GM12872 (cell line): ENCODE data around the gene PPP1R1C.

ENCODE experiments used
- TF ChIP-seq, protein P1 (sequence below): IDR thresholded peaks from 3 replicates; pipeline ENCODE4 v1.5.1; 2011; ENCODE audit warnings: low read depth, mild to moderate bottlenecking, low read length, moderate library complexity; ENCODE audit not compliant: insufficient read depth

Gene PPP1R1C

DNA sequence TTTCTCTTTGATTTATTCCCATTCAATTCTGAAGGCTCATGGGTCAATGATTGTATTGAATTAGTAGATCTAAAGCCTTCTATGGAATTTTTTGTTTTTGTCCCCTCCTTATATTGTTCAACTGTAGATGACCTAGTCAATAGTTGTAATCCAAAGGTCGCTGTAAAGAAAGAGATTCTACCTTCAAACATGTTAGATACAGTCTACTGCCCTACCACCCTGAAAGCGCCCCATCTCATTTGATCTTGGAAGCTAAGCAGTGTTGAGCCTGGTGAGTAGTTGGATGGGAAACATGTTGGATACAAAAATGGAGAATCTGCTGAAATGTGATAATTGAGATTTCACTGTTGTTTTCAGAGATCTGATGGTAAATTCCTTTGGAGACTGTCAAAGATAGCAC lies 63.0 kb downstream of the PPP1R1C start:
- TF ChIP-seq, protein P1, sequence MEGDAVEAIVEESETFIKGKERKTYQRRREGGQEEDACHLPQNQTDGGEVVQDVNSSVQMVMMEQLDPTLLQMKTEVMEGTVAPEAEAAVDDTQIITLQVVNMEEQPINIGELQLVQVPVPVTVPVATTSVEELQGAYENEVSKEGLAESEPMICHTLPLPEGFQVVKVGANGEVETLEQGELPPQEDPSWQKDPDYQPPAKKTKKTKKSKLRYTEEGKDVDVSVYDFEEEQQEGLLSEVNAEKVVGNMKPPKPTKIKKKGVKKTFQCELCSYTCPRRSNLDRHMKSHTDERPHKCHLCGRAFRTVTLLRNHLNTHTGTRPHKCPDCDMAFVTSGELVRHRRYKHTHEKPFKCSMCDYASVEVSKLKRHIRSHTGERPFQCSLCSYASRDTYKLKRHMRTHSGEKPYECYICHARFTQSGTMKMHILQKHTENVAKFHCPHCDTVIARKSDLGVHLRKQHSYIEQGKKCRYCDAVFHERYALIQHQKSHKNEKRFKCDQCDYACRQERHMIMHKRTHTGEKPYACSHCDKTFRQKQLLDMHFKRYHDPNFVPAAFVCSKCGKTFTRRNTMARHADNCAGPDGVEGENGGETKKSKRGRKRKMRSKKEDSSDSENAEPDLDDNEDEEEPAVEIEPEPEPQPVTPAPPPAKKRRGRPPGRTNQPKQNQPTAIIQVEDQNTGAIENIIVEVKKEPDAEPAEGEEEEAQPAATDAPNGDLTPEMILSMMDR, result no peak

DNA sequence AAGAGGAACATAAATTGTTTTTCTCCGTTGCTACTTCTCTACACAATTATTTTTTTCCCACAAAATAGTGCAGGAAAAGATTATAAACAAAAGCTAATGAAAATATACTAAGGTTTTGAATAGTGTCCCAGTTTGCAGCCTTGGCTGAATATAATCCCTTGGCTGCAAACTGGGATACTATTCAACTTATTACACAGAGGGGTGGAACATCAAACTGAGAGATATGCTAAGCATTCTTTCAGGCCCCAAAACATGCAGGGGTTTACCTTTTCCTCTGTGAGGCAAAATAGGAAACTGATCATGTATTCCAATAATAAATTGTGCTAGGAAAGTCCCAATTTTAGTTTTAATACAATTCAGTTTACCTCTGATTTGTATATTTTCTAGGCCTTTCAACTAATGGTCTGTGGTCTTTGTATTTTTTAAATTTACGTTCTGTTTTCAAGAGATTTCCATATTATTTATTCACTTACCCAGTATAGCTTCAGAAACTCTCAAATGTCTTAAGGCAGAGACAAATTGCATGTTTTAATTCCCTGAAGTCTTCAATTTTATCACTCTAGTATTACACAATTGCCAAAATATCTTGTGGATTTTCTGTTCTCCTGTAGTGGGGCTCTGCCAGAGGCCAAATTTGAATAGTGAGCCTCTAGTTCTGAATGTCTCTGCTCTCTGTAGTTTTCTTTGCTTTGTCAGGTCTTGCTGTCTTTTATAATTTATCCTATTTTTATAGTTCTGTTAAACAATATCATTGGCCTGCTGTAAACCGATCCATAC lies 63.9 kb downstream of the PPP1R1C start:
- TF ChIP-seq, protein P1, result no peak

DNA sequence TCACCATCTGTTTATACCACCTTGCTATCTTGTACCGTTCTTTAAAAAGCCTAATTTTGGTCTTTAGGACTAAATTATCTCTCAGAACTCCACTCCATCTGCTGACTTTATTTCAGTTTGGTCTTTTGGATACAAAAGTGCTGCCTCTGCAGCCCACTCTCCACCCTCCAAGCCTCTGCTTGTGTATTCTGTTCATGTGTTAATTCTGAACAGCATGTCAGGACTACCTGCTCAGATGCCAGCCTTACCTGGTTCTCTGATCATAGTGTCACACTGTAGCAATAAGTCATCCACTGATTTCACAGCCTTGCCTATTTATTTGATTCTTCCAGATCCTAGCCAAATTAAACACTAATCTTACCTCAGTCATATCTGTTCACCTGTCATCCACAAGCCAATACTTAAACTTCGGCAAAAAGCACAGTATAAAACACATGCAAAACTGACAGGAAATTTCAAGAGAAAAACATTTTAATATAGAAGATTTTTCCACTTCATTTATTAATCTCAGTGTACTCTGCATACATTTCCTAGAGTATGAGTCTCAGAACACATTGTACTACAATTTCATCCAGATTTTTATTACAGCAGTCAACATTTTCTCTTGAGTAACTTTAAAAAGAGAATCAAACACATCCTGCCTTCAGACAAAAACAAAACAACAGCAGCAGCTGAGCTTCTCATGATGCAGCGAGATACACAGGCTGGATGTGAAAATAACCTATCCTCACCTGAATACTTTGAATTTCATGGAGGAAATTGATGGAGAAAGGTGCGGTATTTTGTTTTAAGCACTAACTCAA lies 64.9 kb downstream of the PPP1R1C start:
- TF ChIP-seq, protein P1, result no peak

DNA sequence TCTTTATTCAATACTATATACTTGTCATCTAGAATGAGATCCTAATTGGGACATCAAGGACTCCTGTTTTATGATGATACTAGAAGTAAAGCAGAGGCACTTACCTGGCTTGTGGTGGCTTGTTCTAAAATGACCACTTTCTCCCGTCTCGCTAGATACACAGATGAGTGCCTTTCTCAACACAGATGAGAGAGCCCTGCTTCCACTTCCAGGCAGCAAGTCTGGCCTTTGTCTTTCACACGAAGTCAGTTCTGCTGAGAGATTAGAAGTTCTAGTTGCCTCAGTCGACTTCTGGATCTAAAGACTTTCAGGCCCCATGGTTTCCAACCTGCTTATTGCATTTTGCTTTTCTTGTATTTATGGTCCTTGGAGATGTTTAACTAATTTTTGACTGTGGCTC lies 70.3 kb downstream of the PPP1R1C start:
- TF ChIP-seq, protein P1, result no peak

DNA sequence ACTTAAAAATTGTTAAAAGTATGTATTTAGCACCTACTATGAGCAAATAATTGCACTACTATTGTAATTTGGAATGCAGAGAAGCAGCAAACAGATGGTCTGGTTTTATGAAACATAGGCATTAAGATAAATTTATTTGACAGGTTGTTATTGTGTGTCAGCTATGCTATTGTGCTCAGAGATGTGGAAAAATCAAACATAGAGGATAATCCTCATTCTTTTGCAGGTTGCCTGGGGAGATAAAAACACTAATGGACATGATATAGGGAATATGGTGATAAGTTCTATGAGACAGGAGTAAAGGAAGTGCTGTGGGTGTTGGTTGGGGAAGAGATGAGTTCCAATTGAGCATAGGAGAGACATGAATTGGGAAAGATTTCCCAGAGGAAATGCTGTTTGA lies 71.3 kb downstream of the PPP1R1C start:
- TF ChIP-seq, protein P1, result no peak

DNA sequence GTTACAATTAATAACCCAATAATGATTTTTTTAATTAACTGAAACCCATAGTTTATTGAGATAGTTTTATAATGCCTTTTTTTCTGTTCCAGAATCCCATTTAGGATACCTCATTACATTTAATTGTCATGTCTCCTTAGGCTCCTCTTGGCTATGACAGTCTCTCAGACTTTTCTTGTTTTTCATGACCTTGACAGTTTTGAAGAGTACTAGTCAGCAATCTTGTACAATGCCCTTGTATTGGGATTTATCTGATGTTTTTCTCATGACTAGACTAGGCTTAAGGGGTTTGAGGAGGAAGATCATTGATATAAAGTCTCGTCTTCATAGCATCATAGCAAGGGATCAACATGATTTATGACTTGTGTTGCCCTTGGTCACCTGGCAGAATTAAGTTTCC lies 72.4 kb downstream of the PPP1R1C start:
- TF ChIP-seq, protein P1, result no peak

DNA sequence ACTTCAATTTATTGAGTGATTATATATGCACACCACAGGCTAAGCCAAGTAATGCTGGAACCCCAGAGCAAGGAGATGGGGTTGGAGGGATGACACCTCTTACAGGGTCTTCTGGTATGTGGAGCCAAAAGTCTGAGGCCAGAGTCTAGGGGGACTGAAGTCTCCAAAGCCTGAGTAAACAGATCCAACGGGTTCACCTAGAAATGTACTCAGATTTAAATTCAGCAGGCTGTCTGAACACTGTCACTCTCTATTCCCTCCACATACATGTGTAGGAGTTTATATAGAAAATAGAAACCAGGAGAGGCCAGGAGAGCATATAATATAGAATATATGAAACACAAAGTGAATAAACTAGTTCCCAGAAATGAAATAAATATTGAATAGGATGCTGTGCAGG lies 76.1 kb downstream of the PPP1R1C start:
- TF ChIP-seq, protein P1, result no peak
